ENCODE results near the gene CYSLTR2.

DNA sequence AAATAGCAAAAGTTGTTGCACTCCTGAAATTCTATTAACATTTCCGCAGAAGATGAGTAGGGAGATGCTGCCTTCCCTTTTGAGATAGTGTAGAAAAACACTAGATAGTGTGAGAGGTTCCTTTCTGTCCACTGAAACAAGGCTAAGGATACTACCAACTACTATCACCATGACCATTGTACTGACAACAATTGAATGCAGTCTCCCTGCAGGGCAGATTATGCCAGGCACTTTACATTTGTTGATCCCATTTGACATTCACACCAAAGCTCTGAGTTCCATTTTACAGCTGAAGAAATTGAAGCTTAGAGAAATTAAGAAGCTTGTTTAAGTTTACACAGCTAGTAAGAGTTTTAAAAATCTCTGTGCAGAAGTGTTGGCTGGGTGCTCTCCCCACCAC lies 55.0 kb downstream of the CYSLTR2 start:
- TF ChIP-seq, protein P1, sequence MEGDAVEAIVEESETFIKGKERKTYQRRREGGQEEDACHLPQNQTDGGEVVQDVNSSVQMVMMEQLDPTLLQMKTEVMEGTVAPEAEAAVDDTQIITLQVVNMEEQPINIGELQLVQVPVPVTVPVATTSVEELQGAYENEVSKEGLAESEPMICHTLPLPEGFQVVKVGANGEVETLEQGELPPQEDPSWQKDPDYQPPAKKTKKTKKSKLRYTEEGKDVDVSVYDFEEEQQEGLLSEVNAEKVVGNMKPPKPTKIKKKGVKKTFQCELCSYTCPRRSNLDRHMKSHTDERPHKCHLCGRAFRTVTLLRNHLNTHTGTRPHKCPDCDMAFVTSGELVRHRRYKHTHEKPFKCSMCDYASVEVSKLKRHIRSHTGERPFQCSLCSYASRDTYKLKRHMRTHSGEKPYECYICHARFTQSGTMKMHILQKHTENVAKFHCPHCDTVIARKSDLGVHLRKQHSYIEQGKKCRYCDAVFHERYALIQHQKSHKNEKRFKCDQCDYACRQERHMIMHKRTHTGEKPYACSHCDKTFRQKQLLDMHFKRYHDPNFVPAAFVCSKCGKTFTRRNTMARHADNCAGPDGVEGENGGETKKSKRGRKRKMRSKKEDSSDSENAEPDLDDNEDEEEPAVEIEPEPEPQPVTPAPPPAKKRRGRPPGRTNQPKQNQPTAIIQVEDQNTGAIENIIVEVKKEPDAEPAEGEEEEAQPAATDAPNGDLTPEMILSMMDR (conservative IDR thresholded peaks at IDR 0.05): no peak
- TF ChIP-seq ZFX (IDR thresholded peaks at IDR 0.05): no peak
